Measurements from ENCODE around the gene XYLT1.

DNA sequence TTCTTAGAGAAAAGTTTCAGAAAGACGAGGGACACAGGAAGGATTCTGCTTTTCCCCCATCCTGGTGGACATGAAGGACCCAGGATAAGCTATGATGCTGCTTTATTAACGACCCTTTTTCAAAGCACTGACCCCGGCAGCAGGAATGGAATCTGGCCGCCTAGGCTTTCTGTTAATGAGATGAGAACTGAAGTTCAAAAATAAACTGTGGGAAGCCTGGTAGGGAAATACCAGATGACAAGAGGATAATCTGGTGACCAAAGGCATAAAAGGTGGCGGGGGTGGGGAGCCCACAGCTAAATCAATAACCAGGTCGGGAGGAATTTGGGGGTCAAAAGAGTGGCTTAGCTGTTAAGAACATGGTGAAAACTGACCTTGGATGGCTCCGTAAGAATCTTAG lies 171.0 kb downstream of the XYLT1 start:
- TF ChIP-seq, protein P1, sequence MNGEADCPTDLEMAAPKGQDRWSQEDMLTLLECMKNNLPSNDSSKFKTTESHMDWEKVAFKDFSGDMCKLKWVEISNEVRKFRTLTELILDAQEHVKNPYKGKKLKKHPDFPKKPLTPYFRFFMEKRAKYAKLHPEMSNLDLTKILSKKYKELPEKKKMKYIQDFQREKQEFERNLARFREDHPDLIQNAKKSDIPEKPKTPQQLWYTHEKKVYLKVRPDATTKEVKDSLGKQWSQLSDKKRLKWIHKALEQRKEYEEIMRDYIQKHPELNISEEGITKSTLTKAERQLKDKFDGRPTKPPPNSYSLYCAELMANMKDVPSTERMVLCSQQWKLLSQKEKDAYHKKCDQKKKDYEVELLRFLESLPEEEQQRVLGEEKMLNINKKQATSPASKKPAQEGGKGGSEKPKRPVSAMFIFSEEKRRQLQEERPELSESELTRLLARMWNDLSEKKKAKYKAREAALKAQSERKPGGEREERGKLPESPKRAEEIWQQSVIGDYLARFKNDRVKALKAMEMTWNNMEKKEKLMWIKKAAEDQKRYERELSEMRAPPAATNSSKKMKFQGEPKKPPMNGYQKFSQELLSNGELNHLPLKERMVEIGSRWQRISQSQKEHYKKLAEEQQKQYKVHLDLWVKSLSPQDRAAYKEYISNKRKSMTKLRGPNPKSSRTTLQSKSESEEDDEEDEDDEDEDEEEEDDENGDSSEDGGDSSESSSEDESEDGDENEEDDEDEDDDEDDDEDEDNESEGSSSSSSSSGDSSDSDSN (IDR thresholded peaks at IDR 0.05; ENCODE audit: borderline replicate concordance in 1 of 2, low read depth in 2 of 2, low read length in 2 of 2): no peak
- TF ChIP-seq, protein P2, sequence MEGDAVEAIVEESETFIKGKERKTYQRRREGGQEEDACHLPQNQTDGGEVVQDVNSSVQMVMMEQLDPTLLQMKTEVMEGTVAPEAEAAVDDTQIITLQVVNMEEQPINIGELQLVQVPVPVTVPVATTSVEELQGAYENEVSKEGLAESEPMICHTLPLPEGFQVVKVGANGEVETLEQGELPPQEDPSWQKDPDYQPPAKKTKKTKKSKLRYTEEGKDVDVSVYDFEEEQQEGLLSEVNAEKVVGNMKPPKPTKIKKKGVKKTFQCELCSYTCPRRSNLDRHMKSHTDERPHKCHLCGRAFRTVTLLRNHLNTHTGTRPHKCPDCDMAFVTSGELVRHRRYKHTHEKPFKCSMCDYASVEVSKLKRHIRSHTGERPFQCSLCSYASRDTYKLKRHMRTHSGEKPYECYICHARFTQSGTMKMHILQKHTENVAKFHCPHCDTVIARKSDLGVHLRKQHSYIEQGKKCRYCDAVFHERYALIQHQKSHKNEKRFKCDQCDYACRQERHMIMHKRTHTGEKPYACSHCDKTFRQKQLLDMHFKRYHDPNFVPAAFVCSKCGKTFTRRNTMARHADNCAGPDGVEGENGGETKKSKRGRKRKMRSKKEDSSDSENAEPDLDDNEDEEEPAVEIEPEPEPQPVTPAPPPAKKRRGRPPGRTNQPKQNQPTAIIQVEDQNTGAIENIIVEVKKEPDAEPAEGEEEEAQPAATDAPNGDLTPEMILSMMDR (IDR thresholded peaks at IDR 0.05 in 2 of 3, conservative IDR thresholded peaks at IDR 0.05 in 1 of 3; ENCODE audit: insufficient read depth in 2 of 3, low read depth in 1 of 3, low read length in 3 of 3): no peak
- TF ChIP-seq, protein P3, sequence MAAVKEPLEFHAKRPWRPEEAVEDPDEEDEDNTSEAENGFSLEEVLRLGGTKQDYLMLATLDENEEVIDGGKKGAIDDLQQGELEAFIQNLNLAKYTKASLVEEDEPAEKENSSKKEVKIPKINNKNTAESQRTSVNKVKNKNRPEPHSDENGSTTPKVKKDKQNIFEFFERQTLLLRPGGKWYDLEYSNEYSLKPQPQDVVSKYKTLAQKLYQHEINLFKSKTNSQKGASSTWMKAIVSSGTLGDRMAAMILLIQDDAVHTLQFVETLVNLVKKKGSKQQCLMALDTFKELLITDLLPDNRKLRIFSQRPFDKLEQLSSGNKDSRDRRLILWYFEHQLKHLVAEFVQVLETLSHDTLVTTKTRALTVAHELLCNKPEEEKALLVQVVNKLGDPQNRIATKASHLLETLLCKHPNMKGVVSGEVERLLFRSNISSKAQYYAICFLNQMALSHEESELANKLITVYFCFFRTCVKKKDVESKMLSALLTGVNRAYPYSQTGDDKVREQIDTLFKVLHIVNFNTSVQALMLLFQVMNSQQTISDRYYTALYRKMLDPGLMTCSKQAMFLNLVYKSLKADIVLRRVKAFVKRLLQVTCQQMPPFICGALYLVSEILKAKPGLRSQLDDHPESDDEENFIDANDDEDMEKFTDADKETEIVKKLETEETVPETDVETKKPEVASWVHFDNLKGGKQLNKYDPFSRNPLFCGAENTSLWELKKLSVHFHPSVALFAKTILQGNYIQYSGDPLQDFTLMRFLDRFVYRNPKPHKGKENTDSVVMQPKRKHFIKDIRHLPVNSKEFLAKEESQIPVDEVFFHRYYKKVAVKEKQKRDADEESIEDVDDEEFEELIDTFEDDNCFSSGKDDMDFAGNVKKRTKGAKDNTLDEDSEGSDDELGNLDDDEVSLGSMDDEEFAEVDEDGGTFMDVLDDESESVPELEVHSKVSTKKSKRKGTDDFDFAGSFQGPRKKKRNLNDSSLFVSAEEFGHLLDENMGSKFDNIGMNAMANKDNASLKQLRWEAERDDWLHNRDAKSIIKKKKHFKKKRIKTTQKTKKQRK (IDR thresholded peaks at IDR 0.05; ENCODE audit: borderline replicate concordance, low read depth, low read length): no peak
- TF ChIP-seq, protein P4, sequence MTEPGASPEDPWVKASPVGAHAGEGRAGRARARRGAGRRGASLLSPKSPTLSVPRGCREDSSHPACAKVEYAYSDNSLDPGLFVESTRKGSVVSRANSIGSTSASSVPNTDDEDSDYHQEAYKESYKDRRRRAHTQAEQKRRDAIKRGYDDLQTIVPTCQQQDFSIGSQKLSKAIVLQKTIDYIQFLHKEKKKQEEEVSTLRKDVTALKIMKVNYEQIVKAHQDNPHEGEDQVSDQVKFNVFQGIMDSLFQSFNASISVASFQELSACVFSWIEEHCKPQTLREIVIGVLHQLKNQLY (CRISPR knock-in tag; conservative IDR thresholded peaks at IDR 0.05): no peak
- TF ChIP-seq ZNF766 (CRISPR knock-in tag; conservative IDR thresholded peaks at IDR 0.05): no peak
- no peak for TF ChIP-seq POLR2A (conservative IDR thresholded peaks at IDR 0.05)
- no peak for TF ChIP-seq EGR1 (conservative IDR thresholded peaks at IDR 0.05)
- TF ChIP-seq, protein P5, sequence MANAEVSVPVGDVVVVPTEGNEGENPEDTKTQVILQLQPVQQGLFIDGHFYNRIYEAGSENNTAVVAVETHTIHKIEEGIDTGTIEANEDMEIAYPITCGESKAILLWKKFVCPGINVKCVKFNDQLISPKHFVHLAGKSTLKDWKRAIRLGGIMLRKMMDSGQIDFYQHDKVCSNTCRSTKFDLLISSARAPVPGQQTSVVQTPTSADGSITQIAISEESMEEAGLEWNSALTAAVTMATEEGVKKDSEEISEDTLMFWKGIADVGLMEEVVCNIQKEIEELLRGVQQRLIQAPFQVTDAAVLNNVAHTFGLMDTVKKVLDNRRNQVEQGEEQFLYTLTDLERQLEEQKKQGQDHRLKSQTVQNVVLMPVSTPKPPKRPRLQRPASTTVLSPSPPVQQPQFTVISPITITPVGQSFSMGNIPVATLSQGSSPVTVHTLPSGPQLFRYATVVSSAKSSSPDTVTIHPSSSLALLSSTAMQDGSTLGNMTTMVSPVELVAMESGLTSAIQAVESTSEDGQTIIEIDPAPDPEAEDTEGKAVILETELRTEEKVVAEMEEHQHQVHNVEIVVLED (CRISPR knock-in tag; IDR thresholded peaks at IDR 0.05): no peak
- TF ChIP-seq, protein P6, sequence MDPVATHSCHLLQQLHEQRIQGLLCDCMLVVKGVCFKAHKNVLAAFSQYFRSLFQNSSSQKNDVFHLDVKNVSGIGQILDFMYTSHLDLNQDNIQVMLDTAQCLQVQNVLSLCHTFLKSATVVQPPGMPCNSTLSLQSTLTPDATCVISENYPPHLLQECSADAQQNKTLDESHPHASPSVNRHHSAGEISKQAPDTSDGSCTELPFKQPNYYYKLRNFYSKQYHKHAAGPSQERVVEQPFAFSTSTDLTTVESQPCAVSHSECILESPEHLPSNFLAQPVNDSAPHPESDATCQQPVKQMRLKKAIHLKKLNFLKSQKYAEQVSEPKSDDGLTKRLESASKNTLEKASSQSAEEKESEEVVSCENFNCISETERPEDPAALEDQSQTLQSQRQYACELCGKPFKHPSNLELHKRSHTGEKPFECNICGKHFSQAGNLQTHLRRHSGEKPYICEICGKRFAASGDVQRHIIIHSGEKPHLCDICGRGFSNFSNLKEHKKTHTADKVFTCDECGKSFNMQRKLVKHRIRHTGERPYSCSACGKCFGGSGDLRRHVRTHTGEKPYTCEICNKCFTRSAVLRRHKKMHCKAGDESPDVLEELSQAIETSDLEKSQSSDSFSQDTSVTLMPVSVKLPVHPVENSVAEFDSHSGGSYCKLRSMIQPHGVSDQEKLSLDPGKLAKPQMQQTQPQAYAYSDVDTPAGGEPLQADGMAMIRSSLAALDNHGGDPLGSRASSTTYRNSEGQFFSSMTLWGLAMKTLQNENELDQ (CRISPR knock-in tag; IDR thresholded peaks at IDR 0.05; ENCODE audit: borderline replicate concordance): no peak

Data from K562 (cell line).